Measurements from ENCODE around the gene FSTL1.

Gene FSTL1

GRCh38 chr3:120436523-120437050 lies 14.2 kb downstream of the FSTL1 start:
- intact Hi-C loops (cut with DNase I; ENCODE audit: low total_unique reads) = no loop called here
- H3K36me3 ChIP-seq = peaks cover 0 to 4% (median 0%) of the 10 kb centered on the region in 3 donors
- H3K4me3 ChIP-seq = no peak overlapping the region
- no peaks in the 10 kb centered on the region for H3K27me3 ChIP-seq
- H3K9me3 ChIP-seq = no peaks in the 10 kb centered on the region
- H3K4me1 ChIP-seq = peaks cover 7 to 98% (median 89%) of the 10 kb centered on the region in 4 donors
- H3K27ac ChIP-seq = peak overlapping the region; percentile 55 to 95
- no peak for TF ChIP-seq CTCF (IDR thresholded peaks at IDR 0.05)
- DNase-seq = no peak

GRCh38 chr3:120435621-120436020 lies 15.2 kb downstream of the FSTL1 start:
- DNase-seq = no peak
- H3K36me3 ChIP-seq = peaks cover 0 to 4% (median 4%) of the 10 kb centered on the region in 3 donors
- TF ChIP-seq CTCF (IDR thresholded peaks at IDR 0.05) = no peak
- H3K4me1 ChIP-seq = peaks cover 7 to 98% (median 86%) of the 10 kb centered on the region in 4 donors
- no peaks in the 10 kb centered on the region for H3K27me3 ChIP-seq
- no peak overlapping the region for H3K4me3 ChIP-seq
- H3K27ac ChIP-seq = peak overlapping the region; percentile 29 to 95
- intact Hi-C loops (cut with DNase I; ENCODE audit: low total_unique reads) = no loop called here
- H3K9me3 ChIP-seq = no peaks in the 10 kb centered on the region

GRCh38 chr3:120433662-120434331 lies 17.0 kb downstream of the FSTL1 start:
- Histone ChIP-seq H3K4me3 (no peak overlapping the region), H3K4me1 (peaks cover 7 to 98% (median 85%) of the 10 kb centered on the region in 4 donors), H3K27me3 (no peaks in the 10 kb centered on the region), H3K27ac (peak overlapping the region; percentile 35 to 95), H3K36me3 (peaks cover 0 to 7% (median 0%) of the 10 kb centered on the region in 3 donors), H3K9me3 (no peaks in the 10 kb centered on the region)
- no peak for DNase-seq
- intact Hi-C loops (cut with DNase I; ENCODE audit: low total_unique reads) = no loop called here
- no peak for TF ChIP-seq CTCF (IDR thresholded peaks at IDR 0.05)

DNA sequence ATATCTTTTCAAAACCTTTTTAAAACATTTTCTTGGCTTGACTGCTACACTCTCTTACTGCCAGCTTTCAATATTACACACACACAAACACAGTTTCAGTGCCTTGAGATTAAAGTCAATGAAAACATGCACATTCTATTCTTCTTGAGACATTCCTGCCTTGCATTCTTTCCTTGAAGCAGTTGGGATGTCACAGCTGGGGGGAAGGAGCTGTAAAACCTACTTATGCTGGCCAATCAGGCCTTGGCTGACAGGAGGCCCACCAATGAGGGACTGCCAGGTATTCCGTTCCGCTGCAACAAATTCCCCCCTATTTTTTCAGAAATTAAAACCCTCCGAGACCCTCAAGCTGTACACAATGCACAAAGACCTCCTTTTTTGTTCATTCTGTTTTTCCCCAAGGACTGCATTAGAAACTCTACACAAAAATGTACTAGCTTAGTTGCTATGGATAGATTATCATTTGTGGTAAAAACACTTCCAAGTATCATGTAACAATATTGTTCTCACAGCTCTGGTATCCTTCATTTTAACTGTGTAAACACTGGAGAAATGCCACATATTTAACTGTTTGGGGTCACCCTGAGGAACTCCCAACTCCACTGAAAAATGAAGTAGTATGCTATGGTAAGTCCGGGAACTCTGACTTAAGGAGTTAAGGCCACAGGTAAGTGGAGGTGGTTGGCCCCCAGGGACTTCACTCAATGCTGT lies 18.5 kb downstream of the FSTL1 start:
- Histone ChIP-seq H3K9me3 (no peaks in the 10 kb centered on the region), H3K27ac (peak overlapping the region; percentile 35 to 95), H3K36me3 (peaks cover 0 to 7% (median 0%) of the 10 kb centered on the region in 3 donors), H3K4me3 (no peak overlapping the region), H3K27me3 (no peaks in the 10 kb centered on the region), H3K4me1 (peaks cover 7 to 98% (median 85%) of the 10 kb centered on the region in 4 donors)
- intact Hi-C loops (cut with DNase I; ENCODE audit: low total_unique reads) = no loop called here
- TF ChIP-seq CTCF (IDR thresholded peaks at IDR 0.05) = no peak
- no peak for DNase-seq

DNA sequence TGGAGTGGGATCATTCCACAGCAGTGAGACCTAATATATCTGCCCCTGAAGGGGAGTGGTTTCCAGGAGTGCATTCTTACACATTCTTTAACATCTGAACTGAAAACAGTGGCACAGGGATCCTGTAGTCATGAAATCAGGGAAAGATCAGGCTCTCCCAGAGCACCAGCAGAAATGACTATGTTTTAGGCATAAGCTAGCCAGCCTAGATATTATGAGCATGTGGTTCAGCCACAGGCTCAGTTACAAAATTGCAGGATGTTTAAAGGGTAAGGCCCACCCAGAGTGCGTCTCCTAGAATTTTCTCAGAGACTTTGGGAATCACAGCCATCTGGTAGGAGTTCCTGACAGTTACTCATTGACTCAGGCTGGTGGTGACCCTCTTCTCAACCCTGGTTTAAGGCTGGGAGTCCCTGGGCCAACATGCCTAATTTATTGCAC lies 20.9 kb downstream of the FSTL1 start:
- DNase-seq = no peak
- H3K4me1 ChIP-seq = peaks cover 0 to 100% (median 90%) of the 10 kb centered on the region in 4 donors
- H3K9me3 ChIP-seq = no peaks in the 10 kb centered on the region
- H3K36me3 ChIP-seq = peaks cover 0 to 7% (median 0%) of the 10 kb centered on the region in 3 donors
- no peak overlapping the region for H3K4me3 ChIP-seq
- peak overlapping the region; percentile 42 to 95 for H3K27ac ChIP-seq
- H3K27me3 ChIP-seq = no peaks in the 10 kb centered on the region
- intact Hi-C loops (cut with DNase I; ENCODE audit: low total_unique reads) = no loop called here
- TF ChIP-seq CTCF (IDR thresholded peaks at IDR 0.05) = no peak
